Lung (tissue), 12 donors: ENCODE data around the gene SNCAIP. TPM values are rescaled to one million over a fixed set of nuclear protein-coding genes. Genes with fewer than 3 reads are reported as not detected.

ENCODE experiments used
- ATAC-seq: fragments of 200-7000 bp; cut with Tn5 transposase; one replicate; pipeline ENCODE4 v1.9.1; 2020; ENCODE audit warnings: moderate number of reproducible peaks; ENCODE audit not compliant: insufficient read depth, low FRiP score
- DNase-seq, 3 donors: peaks; one replicate each; pipeline ENCODE4 v3.0.0-alpha.2; 2013 to 2017
- H3K27ac ChIP-seq, 2 donors: one replicate each; pipeline ENCODE4 v1.5.1; 2013; ENCODE audit warnings: mild to moderate bottlenecking in 2 of 2, moderate library complexity in 2 of 2, control low read depth in 1 of 2, inconsistent platforms in 1 of 2, low read depth in 1 of 2, low read length in 1 of 2
- H3K27me3 ChIP-seq, 3 donors: one replicate each; pipeline ENCODE4 v1.5.1; 2013; ENCODE audit warnings: low read length in 2 of 3; ENCODE audit not compliant: control insufficient read depth in 3 of 3, insufficient read depth in 3 of 3
- H3K36me3 ChIP-seq, 4 donors: one replicate each; pipeline ENCODE4 v1.5.1; 2013; ENCODE audit warnings: low read length in 4 of 4, mild to moderate bottlenecking in 1 of 4, moderate library complexity in 1 of 4; ENCODE audit not compliant: control insufficient read depth in 4 of 4, insufficient read depth in 4 of 4
- H3K4me1 ChIP-seq, 5 donors: one replicate each; pipeline ENCODE4 v1.5.1; 2013; ENCODE audit warnings: low read length in 5 of 5, mild to moderate bottlenecking in 2 of 5, moderate library complexity in 1 of 5; ENCODE audit not compliant: control insufficient read depth in 5 of 5, insufficient read depth in 5 of 5
- H3K4me3 ChIP-seq: one replicate; pipeline ENCODE4 v1.5.1; 2013; ENCODE audit warnings: mild to moderate bottlenecking, control low read depth, moderate library complexity
- H3K9ac ChIP-seq, 2 donors: one replicate each; pipeline ENCODE4 v1.5.1; 2013; ENCODE audit warnings: low read length in 2 of 2, control low read depth in 1 of 2; ENCODE audit not compliant: insufficient read depth in 1 of 2
- H3K9me3 ChIP-seq, 4 donors: one replicate each; pipeline ENCODE4 v1.5.1; 2013; ENCODE audit warnings: low read length in 3 of 4, mild to moderate bottlenecking in 1 of 4, moderate library complexity in 1 of 4; ENCODE audit not compliant: control insufficient read depth in 4 of 4, insufficient read depth in 3 of 4
- CTCF ChIP-seq: IDR thresholded peaks from 2 replicates; pipeline ENCODE4 v1.5.1; 2012; ENCODE audit warnings: mild to moderate bottlenecking; ENCODE audit errors: control extremely low read depth, extremely low read depth
- WGBS, 2 donors: extraction: QIAGEN DNeasy Blood & Tissue Kit; methylation state at CpG; one replicate each; pipeline ENCODE4 v1.1.7; 2013; 5-methylcytosine and 5-hydroxymethylcytosine counted together
- polyA plus RNA-seq, 2 donors: library from polyadenylated mRNA; stranded (reverse); fragments of 200-250 nt; gene quantifications; one replicate each; pipeline ENCODE4 v1.2.1, GENCODE V29; 2013
- total RNA-seq, 2 donors: library from RNA; depleted of rRNA in 1 of 2; stranded (reverse); fragments of >200 nt in 1 of 2; gene quantifications; one replicate each; pipeline ENCODE4 v1.2.1, GENCODE V29; 2014 to 2021
- donor health status: control.
- donor health status: control.
- donor health status: Bipolar disorder and iron deficiency.
- donor health status: healthy.
- donor health status: DM: yes; HTN: yes; CAD: no.

Gene SNCAIP
- total and polyA plus RNA-seq, 4 donors: 1.4 to 25.7 (median 4.7) TPM

- Histone ChIP-seq H3K27ac (no peak overlapping the region), H3K27me3 (no peaks in the 10 kb centered on the region), H3K4me1 (no peaks in the 10 kb centered on the region), H3K36me3 (peaks cover 0 to 7% (median 3%) of the 10 kb centered on the region in 4 donors), H3K4me3 (no peak overlapping the region), H3K9me3 (no peaks in the 10 kb centered on the region), H3K9ac (no peak overlapping the region)
- DNase-seq (no peak), ATAC-seq (no peak)
- 86 to 90% methylated on average over 7 of the region's 7 CpGs for WGBS, 2 donors
- no peak for TF ChIP-seq CTCF
Observed at GRCh38 chr5:122429545-122430318, 117.7 kb downstream of the SNCAIP start.

DNA sequence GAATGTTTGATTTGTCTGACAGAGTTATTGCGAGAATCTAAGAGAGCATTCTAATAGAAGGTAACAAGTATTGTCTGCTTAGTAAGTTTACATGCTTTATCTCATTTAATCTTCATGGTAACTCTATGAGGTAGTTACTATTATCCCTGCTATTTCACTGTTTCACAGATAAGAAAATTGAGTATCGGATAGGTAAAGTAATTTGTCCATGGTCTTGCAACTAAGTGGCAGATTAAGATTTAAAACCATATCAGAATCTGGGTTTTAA, 118.2 kb downstream of the SNCAIP start:
- H3K36me3 ChIP-seq: peaks cover 0 to 7% (median 3%) of the 10 kb centered on the region in 4 donors
- ATAC-seq (no peak), DNase-seq (no peak)
- 90 to 94% methylated on average over 2 of the region's 2 CpGs for WGBS, 2 donors
- no peaks in the 10 kb centered on the region for H3K27me3 ChIP-seq
- no peak for TF ChIP-seq CTCF
- H3K4me3 ChIP-seq: no peak overlapping the region
- H3K27ac ChIP-seq: no peak overlapping the region
- H3K9ac ChIP-seq: no peak overlapping the region
- H3K4me1 ChIP-seq: no peaks in the 10 kb centered on the region
- H3K9me3 ChIP-seq: no peaks in the 10 kb centered on the region

DNA sequence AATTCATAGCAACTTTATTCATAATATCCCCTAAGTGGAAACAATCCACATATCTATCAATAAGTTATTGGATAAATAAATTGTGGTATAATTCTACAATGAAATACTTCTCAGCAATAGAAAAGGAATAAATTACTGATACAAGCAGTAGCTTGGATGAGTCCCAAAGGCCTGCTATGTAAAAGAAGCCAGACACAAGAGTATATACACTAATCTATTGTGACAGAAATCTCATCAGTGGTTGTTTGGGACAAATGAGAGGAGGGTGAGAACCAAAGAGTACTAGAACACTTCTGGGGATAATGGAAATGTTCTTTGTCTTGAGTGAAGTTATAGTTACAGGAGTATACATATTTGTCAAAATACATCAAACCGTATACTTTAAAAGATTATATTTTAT, 119.3 kb downstream of the SNCAIP start:
- no peaks in the 10 kb centered on the region for H3K4me1 ChIP-seq
- H3K27me3 ChIP-seq: no peaks in the 10 kb centered on the region
- H3K9ac ChIP-seq: no peak overlapping the region
- peaks cover 0 to 7% (median 3%) of the 10 kb centered on the region in 4 donors for H3K36me3 ChIP-seq
- no peak for TF ChIP-seq CTCF
- no peak for ATAC-seq
- WGBS, 2 donors: 94 to 98% methylated on average over 1 of the region's 1 CpG
- no peak overlapping the region for H3K27ac ChIP-seq
- no peak overlapping the region for H3K4me3 ChIP-seq
- DNase-seq: no peak
- H3K9me3 ChIP-seq: no peaks in the 10 kb centered on the region
